Suprapubic skin (tissue), 4 donors: ENCODE measurements around the gene CNTN6. TPM values are rescaled to one million over a fixed set of nuclear protein-coding genes. Genes with fewer than 3 reads are reported as not detected.

Source experiments
- DNase-seq, 2 donors: peaks; one replicate each; pipeline ENCODE4 v3.0.0-alpha.2; 2019; ENCODE audit warnings: low spot score in 2 of 2
- H3K27ac ChIP-seq: fragments of 200-600 bp; sonication (generic); one replicate; pipeline ENCODE4 v1.5.1; 2019
- H3K27me3 ChIP-seq: fragments of 200-600 bp; sonication (generic); one replicate; pipeline ENCODE4 v1.5.1; 2019
- H3K36me3 ChIP-seq: fragments of 200-600 bp; sonication (generic); one replicate; pipeline ENCODE4 v1.5.1; 2019
- H3K4me1 ChIP-seq: fragments of 200-600 bp; sonication (generic); one replicate; pipeline ENCODE4 v1.5.1; 2019
- H3K4me3 ChIP-seq: fragments of 200-600 bp; sonication (generic); one replicate; pipeline ENCODE4 v1.5.1; 2019; ENCODE audit warnings: mild to moderate bottlenecking
- H3K9me3 ChIP-seq: fragments of 200-600 bp; sonication (generic); one replicate; pipeline ENCODE4 v1.5.1; 2019
- CTCF ChIP-seq, 2 donors: fragments of 200-600 bp in 1 of 2; fragments of 450-650 bp in 1 of 2; sonication (generic) in 1 of 2; IDR thresholded peaks; one replicate each; pipeline ENCODE4 v1.5.1; 2016 to 2019; ENCODE audit warnings: antibody characterized with exemption in 2 of 2, mild to moderate bottlenecking in 1 of 2, moderate library complexity in 1 of 2
- EP300 ChIP-seq: sonication (generic); formaldehyde crosslinking; IDR thresholded peaks from one replicate; pipeline ENCODE4 v1.6.1; 2017; ENCODE audit warnings: antibody characterized with exemption
- POLR2A ChIP-seq, 2 donors: fragments of 450-650 bp; IDR thresholded peaks; one replicate each; pipeline ENCODE4 v1.6.1; 2017; ENCODE audit warnings: antibody characterized with exemption in 2 of 2, mild to moderate bottlenecking in 2 of 2, moderate library complexity in 2 of 2
- POLR2AphosphoS5 ChIP-seq, 3 donors: sonication (generic); formaldehyde crosslinking; IDR thresholded peaks; one replicate each; pipeline ENCODE4 v1.6.1; 2017; ENCODE audit warnings: antibody characterized with exemption in 3 of 3
- WGBS: methylation state at CpG from one replicate; pipeline ENCODE4 v1.1.5; 2018; 5-methylcytosine and 5-hydroxymethylcytosine counted together
- total RNA-seq, 4 donors: library from RNA; depleted of rRNA; stranded (reverse); fragments of >200 nt; gene quantifications; one replicate each; pipeline ENCODE4 v1.1.0, GENCODE V29; 2016

Gene CNTN6
- total RNA-seq, 4 donors from 2014 or later: not detected

DNA sequence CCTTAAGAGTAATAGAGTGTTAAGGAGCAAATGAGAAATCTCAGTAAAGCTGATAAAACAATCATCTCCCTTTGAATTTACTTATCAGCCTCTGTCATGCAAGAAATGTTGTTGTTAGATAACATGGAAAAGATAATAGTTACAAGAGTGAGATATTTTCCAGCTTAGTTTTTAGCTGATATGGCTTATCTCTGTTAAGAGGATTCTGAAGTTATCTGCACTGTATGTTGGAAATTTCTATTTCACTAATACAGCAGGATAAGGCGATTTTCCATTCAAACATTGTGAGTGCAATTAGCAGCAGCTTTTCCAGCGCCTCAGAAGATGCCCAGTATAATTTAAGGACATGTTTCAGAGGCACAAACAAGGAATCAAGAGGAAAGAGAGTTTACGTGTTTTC, 262.9 kb downstream of the CNTN6 start:
- H3K4me1 ChIP-seq: no peaks in the 10 kb centered on the region
- H3K27me3 ChIP-seq: no peaks in the 10 kb centered on the region
- no peak for TF ChIP-seq EP300
- no peak for TF ChIP-seq POLR2AphosphoS5 (IDR thresholded peaks at IDR 0.05)
- TF ChIP-seq POLR2A (IDR thresholded peaks at IDR 0.05): no peak
- TF ChIP-seq CTCF (IDR thresholded peaks at IDR 0.05): no peak
- H3K36me3 ChIP-seq: no peaks in the 10 kb centered on the region
- no peak overlapping the region for H3K27ac ChIP-seq
- no peak for DNase-seq
- H3K9me3 ChIP-seq: no peaks in the 10 kb centered on the region
- whole genome bisulfite sequencing: 76% methylated on average over 3 of the region's 3 CpGs
- no peak overlapping the region for H3K4me3 ChIP-seq

GRCh38 chr3:1356101-1356500, 263.3 kb downstream of the CNTN6 start:
- 78% methylated on average over 3 of the region's 3 CpGs for WGBS

GRCh38 chr3:1365528-1365927, 272.7 kb downstream of the CNTN6 start:
- 85% methylated on average over 2 of the region's 2 CpGs for WGBS
- no peak for DNase-seq
- H3K4me3 ChIP-seq: no peak overlapping the region
- no peaks in the 10 kb centered on the region for H3K4me1 ChIP-seq
- H3K27ac ChIP-seq: no peak overlapping the region
- H3K36me3 ChIP-seq: no peaks in the 10 kb centered on the region
- no peaks in the 10 kb centered on the region for H3K27me3 ChIP-seq
- H3K9me3 ChIP-seq: no peaks in the 10 kb centered on the region
- no peak for TF ChIP-seq EP300
- TF ChIP-seq POLR2A (IDR thresholded peaks at IDR 0.05): no peak
- no peak for TF ChIP-seq CTCF (IDR thresholded peaks at IDR 0.05)
- TF ChIP-seq POLR2AphosphoS5 (IDR thresholded peaks at IDR 0.05): no peak

More at GRCh38 chr3:1356101-1356500, 263.3 kb downstream of the CNTN6 start:
- no peak for DNase-seq
- Histone ChIP-seq H3K36me3 (no peaks in the 10 kb centered on the region), H3K9me3 (no peaks in the 10 kb centered on the region), H3K27ac (no peak overlapping the region), H3K4me1 (no peaks in the 10 kb centered on the region), H3K4me3 (no peak overlapping the region), H3K27me3 (no peaks in the 10 kb centered on the region)
- TF ChIP-seq EP300 (no peak), POLR2AphosphoS5 (IDR thresholded peaks at IDR 0.05) (no peak), CTCF (IDR thresholded peaks at IDR 0.05) (no peak), POLR2A (IDR thresholded peaks at IDR 0.05) (no peak)

GRCh38 chr3:1374471-1374870, 281.6 kb downstream of the CNTN6 start:
- H3K9me3 ChIP-seq: no peaks in the 10 kb centered on the region
- TF ChIP-seq POLR2A (IDR thresholded peaks at IDR 0.05) (no peak), POLR2AphosphoS5 (IDR thresholded peaks at IDR 0.05) (no peak), EP300 (no peak), CTCF (IDR thresholded peaks at IDR 0.05) (no peak)
- WGBS: 51% methylated on average over 2 of the region's 2 CpGs
- DNase-seq: no peak
- no peak overlapping the region for H3K4me3 ChIP-seq
- H3K27me3 ChIP-seq: no peaks in the 10 kb centered on the region
- H3K27ac ChIP-seq: no peak overlapping the region
- H3K4me1 ChIP-seq: no peaks in the 10 kb centered on the region
- no peaks in the 10 kb centered on the region for H3K36me3 ChIP-seq

DNA sequence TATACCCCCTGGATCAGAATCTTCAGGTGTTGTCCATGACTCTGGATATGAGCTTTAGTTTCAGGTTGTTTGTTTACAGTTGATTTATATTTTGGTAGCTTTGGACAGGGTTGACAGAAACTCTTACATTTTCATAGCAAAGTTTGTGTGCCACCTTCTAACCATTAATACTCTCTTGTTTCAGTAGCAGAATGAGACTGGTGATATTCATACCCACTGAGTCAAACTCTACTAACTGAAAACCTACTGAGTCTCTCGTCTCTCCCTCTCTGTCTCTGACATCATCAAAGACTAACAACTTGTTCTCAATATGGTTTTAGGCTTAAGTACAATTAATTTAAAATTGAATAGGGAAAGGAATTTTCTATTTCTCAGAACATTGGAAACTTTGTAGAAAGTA, 282.3 kb downstream of the CNTN6 start:
- H3K27ac ChIP-seq: no peak overlapping the region
- WGBS: 48% methylated on average over 1 of the region's 1 CpG
- TF ChIP-seq CTCF (IDR thresholded peaks at IDR 0.05) (no peak), EP300 (no peak), POLR2A (IDR thresholded peaks at IDR 0.05) (no peak)
- no peaks in the 10 kb centered on the region for H3K27me3 ChIP-seq
- H3K4me3 ChIP-seq: no peak overlapping the region
- no peaks in the 10 kb centered on the region for H3K36me3 ChIP-seq
- H3K4me1 ChIP-seq: no peaks in the 10 kb centered on the region
- H3K9me3 ChIP-seq: no peaks in the 10 kb centered on the region
- DNase-seq: no peak
